ENCODE data around the gene CCDC141.

- TF ChIP-seq CTCF (IDR thresholded peaks at IDR 0.05): no peak
- TF ChIP-seq POLR2A (IDR thresholded peaks at IDR 0.05): no peak
These were observed 763 bp downstream of the CCDC141 start for GRCh38 chr2:179049203-179049545.
